Activated CD4-positive, alpha-beta T cell treated with anti-CD3 and anti-CD28 coated beads for 1 hour (primary cell): Measurements from ENCODE around the gene SSC5D.

Source experiments
- DNase-seq: peaks from one replicate; pipeline ENCODE4 v3.0.0-alpha.2; 2020

SSC5D gene

GRCh38 chr19:55474269-55475265, 13.7 kb upstream of the SSC5D start:
- no peak for DNase-seq

GRCh38 chr19:55476100-55476775, 12.0 kb upstream of the SSC5D start, which contains the start of gene ZNF628:
Gene ZNF628 (plus strand): TSS chr19:55476617. CDS start chr19:55479911, 3,294 bp downstream.
- DNase-seq, result peak; percentile 95

DNA sequence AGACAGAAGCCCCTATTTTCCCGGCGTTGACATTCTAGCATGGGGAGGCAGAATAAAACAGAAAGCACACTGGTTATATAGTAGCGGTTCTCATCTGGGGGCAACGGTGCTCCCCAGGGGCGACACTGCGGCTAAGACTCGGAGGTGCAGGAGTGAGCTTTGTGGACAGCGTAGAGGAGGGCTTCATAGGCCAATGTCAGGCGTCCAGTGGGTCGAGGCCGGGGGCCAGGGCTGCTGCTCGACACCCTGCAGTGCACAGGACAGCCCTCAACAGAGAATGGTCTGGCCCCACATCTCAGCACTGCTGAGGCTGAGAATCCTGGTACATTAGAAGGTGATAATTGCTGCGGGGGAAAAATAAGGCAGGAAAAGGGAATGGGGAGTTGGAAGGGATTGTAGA, 10.3 kb upstream of the SSC5D start:
- no peak for DNase-seq

DNA sequence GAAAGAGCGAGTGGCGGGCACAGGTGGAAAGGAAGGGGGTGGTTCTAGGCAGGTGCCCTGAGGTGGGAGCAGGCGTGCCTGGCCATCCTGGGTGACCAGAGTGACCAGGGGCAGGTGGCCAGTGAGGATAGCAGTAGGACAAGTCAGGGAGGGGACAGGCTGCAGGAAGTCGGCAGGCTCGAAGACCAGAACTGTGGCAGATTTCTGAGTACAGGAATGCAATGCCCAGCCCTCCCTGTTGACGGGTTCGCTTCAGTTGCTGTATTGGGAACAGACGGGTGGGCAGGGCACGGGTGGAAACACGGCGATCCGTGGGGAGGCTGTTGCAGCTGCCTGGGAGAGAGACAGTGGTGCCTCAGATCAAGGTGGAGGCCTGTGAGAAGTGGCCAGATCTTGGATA, 9.9 kb upstream of the SSC5D start:
- DNase-seq, result no peak

DNA sequence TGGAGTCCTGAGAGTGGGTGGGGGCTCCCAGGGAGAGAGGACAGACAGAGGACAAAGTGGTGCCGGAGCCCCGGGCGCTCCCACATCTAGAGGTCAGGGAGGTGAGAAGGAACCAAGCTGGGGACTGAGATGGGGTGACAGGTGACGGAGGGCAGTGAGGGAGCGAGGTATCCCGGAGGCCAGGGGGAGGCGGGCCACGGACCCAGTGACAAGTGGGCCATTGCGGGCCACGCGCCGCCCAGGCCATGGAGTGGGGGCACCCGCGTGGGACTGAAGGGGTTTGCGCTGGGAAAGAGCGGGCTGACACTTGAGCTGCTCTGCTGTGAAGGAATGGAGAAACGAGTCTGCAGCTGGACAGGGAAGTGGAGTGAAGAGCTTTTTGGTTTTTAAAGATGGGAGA, 9.2 kb upstream of the SSC5D start:
- no peak for DNase-seq

GRCh38 chr19:55479451-55480230, 8.6 kb upstream of the SSC5D start:
- DNase-seq, result no peak

GRCh38 chr19:55481148-55481793, 7.0 kb upstream of the SSC5D start:
- no peak for DNase-seq

DNA sequence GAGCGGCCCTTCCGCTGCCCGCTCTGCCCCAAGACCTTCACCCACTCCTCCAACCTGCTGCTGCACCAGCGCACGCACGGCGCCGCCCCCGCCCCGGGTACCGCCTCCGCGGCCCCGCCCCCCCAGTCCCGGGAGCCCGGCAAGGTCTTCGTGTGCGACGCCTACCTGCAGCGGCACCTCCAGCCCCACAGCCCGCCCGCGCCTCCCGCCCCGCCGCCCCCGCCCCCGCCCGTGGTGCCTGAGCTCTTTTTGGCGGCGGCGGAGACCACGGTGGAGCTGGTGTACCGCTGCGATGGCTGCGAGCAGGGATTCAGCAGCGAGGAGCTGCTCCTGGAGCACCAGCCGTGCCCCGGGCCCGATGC, 6.5 kb upstream of the SSC5D start:
- no peak for DNase-seq

DNA sequence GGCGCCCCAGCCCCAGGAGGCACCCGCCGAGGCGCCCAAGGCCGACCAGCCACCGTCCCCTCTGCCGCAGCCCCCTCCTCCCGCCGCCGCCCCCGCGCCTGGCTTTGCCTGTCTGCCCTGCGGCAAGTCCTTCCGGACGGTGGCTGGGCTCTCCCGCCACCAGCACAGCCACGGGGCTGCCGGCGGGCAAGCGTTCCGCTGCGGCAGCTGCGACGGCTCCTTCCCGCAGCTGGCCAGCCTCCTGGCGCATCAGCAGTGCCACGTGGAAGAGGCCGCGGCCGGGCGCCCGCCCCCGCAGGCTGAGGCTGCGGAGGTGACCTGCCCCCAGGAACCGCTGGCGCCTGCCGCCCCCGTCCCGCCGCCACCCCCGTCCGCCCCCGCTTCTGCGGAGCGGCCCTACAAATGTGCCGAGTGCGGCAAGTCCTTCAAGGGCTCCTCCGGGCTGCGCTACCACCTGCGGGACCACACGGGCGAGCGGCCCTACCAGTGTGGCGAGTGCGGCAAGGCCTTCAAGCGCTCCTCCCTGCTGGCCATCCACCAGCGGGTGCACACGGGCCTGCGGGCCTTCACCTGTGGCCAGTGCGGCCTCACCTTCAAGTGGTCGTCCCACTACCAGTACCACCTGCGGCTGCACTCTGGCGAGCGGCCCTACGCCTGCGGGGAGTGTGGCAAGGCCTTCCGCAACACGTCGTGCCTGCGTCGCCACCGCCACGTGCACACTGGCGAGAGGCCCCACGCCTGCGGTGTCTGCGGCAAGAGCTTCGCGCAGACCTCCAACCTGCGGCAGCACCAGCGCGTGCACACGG, 5.9 kb upstream of the SSC5D start:
- DNase-seq, result no peak

DNA sequence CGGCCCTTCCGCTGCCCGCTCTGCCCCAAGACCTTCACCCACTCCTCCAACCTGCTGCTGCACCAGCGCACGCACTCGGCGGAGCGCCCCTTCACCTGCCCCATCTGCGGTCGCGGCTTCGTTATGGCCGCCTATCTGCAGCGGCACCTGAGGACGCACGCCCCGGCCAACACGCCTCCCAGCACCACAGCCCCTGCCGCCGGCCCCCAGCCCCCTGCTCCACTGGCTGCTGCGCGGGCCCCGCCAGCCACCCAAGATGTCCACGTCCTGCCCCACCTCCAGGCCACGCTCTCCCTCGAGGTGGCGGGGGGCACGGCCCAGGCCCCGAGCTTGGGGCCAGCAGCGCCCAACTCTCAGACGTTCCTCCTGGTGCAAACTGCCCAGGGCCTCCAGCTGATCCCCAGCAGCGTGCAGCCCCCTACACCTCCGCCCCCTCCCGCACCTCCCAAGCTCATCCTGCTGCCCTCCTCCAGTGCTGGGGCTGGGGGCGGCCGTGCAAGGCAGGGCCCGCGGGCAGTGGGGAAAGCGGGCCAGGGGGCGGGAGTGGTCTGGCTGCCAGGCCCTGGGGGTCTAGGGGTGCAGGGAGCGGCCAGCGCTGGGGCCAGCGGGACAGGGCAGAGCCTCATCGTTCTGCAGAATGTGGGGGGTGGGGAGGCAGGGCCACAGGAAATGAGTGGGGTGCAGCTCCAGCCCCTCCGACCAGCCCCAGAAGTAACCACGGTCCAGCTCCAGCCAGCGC, 5.1 kb upstream of the SSC5D start:
- DNase-seq, result no peak

DNA sequence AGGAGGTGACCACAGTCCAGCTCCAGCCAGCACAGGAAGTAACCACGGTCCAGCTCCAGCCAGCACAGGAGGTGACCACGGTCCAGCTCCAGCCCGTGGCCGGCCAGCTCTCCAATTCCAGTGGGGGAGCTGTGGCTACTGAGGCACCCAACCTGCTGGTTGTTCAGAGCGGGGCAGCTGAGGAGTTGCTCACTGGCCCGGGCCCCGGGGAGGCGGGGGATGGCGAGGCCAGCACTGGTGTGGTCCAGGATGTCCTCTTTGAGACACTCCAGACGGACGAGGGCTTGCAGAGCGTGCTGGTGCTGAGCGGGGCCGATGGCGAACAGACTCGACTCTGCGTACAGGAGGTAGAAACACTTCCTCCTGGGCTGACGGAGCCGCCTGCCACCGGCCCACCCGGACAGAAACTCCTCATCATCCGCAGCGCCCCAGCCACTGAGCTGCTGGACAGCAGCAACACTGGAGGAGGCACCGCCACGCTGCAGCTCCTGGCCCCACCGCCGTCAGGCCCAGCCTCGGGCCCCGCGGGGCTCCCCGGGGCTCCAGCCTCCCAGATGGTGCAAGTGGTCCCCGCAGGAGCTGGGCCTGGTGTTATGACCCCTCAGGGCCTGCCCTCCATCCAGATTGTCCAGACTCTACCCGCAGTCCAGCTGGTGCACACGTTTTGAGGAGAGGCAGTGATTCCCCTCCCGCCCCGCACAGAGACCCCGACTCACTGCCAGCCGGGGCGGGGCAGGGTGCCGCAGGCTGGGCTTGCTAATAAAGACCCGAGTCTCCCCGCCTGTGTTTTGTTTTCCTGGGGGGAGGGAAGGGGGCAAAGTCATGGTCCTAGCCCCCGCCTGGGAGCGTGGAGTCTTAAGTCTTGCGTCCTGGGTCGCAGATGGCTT, 4.3 kb upstream of the SSC5D start:
- no peak for DNase-seq

GRCh38 chr19:55484593-55485438, 3.4 kb upstream of the SSC5D start, which contains the start of gene NAT14:
Gene NAT14 (plus strand): TSS chr19:55485188. CDS start chr19:55485709, 521 bp downstream.
- peak; percentile 49 for DNase-seq

DNA sequence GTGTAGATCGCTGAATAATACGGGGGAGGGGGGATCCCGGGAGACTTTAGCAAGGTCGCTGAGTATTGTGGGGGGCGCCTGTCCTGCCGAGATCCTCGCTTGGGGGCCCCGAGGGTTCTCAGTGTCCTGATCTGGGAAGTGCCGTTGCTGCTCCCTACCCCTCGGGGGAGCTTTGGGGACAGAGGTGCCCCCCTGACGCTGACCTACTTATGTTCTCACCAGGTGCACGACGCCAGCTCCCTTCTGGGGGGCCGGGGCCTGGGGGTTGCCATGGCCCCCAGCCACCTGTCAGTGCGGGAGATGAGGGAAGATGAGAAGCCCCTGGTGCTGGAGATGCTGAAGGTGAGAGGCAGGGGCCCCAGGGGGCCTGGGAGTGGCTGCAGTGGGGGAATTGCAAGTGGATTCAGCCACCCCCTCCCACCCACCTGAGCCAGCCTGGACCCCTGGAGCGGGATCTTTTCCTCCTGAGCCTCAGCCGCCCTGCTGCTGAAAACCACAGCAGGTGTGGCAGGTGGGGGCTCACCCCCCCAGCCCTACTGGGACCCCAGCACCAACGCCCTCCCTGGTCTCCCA, 2.7 kb upstream of the SSC5D start:
- DNase-seq, result no peak

GRCh38 chr19:55486043-55486970, 1.9 kb upstream of the SSC5D start:
- no peak for DNase-seq

DNA sequence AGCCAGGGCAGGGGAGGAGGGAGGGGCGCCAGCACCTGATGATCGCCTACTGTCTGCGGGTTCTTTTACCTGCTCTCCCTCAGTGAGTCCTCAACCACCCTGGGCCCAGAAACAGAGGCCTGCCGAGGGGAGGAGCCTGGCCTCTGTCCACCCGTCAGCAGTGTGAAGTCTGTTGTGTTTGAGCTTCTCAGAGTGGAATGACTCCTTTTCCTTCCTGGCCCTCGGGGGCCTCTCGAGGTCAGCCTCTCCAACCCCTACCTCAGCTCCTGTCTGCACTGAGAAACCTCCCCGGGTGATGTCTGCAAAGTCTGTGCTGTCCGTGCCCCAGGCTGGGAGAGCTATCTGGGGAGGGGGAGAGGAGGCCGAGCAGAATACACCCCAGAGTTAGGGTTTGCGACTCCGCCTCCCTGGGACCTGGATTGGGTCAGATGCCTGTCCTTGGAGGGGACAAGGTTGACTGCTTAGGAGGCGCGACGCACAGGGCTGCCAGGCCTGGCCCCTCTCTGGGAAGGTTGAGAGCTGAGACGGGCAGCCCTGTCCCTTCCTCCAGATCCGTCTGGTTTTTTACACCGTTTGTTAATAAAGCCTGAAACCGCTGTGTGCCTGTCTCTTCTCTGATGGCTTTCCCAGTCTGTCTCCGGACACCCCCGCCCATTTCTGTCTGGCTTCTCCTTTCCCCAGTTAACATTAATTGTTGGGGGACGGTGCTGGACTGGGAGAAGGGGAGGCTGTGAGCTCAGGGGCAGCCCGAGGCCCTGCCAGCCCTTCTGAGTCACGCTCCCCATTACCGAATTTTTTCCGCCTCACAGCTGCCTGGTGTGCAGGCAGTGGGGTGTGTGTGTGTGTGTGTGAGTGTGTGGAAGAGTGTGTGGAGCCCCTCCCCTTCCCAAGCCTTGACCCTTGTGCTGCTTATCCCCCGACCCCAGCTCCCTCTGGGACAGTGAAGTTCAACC, 989 bp upstream of the SSC5D start:
- peak; percentile 34 for DNase-seq
